KBM-7 (cell line): ENCODE measurements around the gene CLDN20.
"Not testable (repeated sequence)": the region's sequence is repeated elsewhere in the genome, so short reads cannot be mapped to it uniquely, and the experiment has no call there.

Source experiments
- DNase-seq: peaks from one replicate; pipeline ENCODE4 v3.0.0-alpha.2; 2015
- in situ Hi-C: fragments of 300-500 bp; cut with MboI; formaldehyde crosslinking; loops from 2 replicates; pipeline ENCODE4 v1.14.3; 2020; ENCODE audit warnings: low sequenced_read_pairs, low pct_unique_long_range_greater_than_20kb, mixed read lengths

CLDN20 gene

GRCh38 chr6:155265843-155266535 lies 2.2 kb downstream of the CLDN20 start:
- no peak for DNase-seq
- in situ Hi-C loops = no loop called here

DNA sequence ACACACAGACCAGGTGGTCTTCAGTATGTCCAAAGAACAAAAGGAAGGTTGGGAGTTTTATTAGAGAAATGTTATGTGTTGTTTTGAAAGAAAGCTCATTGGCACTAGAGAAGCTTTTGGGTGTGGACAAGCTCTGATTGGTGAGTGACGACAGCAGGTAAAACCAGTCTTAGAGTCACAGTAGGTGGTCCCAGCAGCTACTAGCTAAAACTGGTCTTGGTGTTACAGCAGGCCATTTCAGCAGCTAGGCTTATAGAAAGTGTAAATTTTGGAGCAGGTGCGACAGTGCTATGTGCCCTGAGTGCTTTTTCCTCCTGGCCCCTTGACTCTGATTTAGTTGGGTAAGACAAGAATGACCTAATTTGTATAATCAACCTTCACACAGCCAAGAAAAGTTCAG lies 3.6 kb downstream of the CLDN20 start:
- no peak for DNase-seq
- in situ Hi-C loops = no loop called here

DNA sequence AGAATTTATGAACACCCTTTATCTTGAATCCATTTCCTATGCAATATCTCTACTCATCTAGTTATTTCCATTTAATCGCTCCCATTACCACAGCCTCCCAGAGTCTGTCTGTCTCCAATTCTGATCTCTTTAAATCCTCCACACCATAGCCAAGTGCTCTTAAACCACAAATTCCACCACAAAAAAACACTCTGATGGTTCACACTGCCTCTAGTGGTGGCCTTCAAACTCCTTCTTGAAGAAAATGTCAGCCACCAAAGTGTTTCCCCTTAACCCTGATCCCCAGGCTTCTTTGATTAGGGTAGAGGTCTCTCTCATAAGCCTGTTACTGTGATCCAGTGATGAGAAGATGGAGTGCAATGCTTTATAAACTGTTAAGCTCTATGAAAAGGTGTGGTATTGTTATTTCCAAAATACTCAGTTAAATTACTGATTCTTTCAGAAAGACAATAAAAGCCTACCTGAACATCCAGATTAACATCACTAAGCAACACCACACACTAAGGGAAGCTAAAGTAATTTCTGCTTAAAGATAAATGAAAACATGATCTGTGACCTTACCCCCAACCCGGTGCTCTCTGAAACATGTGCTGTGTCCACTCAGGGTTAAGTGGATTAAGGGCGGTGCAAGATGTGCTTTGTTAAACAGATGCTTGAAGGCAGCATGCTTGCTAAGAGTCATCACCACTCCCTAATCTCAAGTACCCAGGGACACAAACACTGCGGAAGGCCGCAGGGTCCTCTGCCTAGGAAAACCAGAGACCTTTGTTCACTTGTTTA lies 4.5 kb downstream of the CLDN20 start:
- peak; percentile 66 for DNase-seq
- in situ Hi-C loops = not testable (repeated sequence)

DNA sequence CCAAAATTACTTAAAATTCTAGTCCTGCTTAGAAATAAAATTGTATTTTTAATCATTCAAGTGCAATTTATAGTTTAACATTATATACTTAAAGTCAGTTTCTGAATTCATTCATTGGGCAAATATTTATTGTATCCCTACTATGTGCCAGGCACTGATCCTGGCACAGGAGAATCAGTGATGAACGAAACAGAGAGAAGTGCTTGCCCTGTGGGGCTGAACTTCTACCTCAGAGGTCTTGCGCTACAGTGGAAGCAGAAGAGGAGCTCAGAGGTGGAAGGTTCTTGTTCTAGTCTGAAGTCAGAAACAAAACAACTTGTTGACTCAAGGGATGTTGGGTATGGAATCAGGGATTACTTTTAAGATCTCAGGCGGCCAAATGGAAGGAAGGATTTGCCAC lies 6.0 kb downstream of the CLDN20 start:
- in situ Hi-C loops = no loop called here

GRCh38 chr6:155270561-155271091 lies 6.8 kb downstream of the CLDN20 start:
- no peak for DNase-seq
- in situ Hi-C loops = no loop called here

More for the DNA sequence above, 6.0 kb downstream of the CLDN20 start:
- no peak for DNase-seq

GRCh38 chr6:155271145-155271544 lies 7.3 kb downstream of the CLDN20 start:
- in situ Hi-C loops = no loop called here
- DNase-seq = no peak

- in situ Hi-C loops = no loop called here
- DNase-seq = no peak
Measured at GRCh38 chr6:155272353-155273232, 8.8 kb downstream of the CLDN20 start.

DNA sequence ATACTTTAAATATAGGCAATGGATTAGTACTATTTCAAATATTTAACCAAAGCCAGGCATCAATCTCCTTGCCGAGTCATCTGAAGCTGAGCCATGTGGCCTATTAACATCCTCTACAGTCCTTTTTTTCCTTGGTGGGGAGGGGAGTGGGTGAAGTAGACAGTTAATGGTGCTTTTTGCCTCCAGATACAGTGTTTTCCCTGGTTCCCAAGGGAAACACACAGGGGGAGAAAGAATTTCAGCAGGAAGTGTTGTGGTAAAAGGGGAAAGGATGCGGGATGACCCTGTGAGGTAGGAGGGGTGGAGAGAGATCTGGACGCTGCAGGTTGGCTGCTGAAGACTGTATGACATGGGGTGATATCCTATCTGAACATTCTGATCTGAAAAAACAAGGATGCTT lies 9.6 kb downstream of the CLDN20 start:
- in situ Hi-C loops = no loop called here
- DNase-seq = no peak

DNA sequence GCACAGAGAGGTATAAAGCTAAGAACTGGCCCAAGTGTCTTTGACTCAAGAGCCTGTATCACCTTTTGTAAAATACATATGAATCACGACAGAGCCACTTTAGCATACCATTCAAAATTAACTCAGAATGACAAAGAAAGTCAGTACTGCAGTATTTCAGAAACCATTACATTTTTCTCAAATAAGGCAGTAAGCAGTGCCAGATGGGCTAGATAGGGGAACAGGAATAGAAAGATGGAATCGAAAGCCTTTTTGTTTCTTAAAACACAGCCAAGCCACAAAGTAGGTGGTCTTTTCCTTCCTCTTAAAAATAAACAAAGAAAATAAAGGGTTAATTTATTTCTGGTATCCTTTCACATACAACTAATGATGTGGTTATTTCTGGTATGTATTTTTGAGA lies 10.3 kb downstream of the CLDN20 start:
- in situ Hi-C loops = no loop called here
- DNase-seq = no peak

DNA sequence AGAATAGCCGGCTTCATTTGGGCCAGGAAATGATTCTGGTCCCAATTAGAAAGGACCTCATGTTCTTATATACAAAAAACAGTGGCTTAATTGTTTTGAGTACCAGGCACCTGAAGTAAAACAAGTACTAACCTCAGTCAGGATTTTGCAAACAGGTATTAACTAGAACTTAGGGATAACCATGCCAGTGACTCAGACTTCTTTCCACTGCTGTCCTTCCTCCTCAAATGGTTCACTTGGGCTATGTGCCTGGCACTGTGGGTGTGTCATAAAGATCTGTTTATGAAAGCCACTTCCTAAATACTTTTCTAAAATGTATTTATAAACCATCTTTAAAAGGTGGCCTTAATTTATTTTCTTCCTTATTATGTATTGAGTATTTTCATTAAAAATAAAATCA lies 10.7 kb downstream of the CLDN20 start:
- no peak for DNase-seq
- in situ Hi-C loops = no loop called here

- in situ Hi-C loops = no loop called here
- no peak for DNase-seq
Measured at GRCh38 chr6:155275808-155276480, 12.1 kb downstream of the CLDN20 start.

DNA sequence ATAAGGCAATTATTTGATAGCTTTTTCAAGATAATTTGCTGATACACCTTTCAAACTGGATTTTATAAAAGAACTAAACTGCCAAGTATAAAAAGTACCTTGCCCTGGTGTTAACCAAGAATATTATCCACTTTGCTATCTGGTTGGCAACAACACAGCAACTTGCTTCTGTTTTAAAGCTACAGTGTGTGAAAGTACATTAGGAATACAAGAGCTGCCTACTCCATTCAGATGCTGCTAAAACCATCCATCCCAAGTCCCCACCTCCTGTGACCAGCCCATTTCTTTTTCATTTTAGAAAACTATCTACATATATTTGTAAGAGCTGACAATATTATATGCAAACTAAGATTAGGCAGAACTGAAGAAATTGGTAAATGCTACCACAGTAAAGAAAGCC lies 12.8 kb downstream of the CLDN20 start:
- no peak for DNase-seq
- in situ Hi-C loops = no loop called here

GRCh38 chr6:155278319-155279049 lies 14.7 kb downstream of the CLDN20 start:
- DNase-seq = no peak
- in situ Hi-C loops = no loop called here

DNA sequence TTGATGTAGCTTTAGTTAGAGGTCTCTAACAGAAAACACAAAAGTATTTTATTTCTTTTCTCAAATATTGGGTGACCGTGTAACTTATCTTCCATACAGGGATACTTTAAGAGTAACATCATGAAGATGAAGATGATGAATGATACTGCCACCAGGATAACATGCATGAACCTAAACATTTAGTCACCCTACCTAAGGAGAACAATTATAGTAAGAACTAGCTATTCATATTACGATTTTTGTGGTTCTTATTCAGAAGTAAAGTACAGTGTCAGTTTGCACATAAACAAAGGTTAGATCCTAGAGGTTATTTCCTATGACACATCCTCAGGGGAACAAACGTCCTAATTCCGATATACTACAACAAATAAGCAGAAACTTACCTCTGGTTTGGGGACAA lies 21.0 kb downstream of the CLDN20 start:
- in situ Hi-C loops = no loop called here
- no peak for DNase-seq

DNA sequence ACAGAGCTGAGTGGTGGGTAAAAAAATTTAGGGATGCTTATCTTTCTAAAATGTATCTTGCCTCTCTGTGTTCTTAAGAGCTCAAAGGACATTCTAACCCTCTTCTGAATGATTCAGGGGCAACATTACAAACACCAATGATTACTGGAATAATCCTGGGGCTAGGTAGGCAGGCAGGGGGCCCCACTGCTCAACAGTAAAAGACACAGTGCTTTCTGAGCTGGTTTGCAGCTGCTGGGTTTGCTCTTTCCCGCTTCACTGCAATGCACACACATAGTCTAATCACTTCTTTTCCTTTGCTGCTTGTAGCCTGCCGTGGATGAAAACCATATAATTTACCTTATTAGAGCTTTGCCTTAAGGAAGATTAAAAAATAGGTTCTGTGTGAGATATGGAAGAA lies 23.9 kb downstream of the CLDN20 start:
- in situ Hi-C loops = no loop called here
- no peak for DNase-seq

DNA sequence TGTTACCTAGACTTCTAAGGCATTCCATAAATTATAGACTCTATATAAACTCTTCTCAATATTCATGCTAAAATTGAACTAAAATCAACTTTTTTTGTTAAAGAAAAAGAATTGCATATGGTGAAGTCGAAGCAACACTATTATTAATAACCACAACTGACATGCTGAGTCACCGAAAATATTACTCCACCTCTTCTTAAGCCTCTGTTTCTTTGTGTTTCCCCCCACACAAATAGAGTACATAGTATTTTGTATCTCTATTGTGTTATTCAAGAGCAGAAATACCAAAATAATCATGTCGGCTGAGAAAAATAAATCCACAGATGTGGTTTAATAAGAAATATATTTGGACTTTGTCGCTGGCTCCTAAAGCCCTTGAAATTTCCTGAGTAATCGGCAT lies 26.7 kb downstream of the CLDN20 start:
- no peak for DNase-seq
- in situ Hi-C loops = no loop called here

DNA sequence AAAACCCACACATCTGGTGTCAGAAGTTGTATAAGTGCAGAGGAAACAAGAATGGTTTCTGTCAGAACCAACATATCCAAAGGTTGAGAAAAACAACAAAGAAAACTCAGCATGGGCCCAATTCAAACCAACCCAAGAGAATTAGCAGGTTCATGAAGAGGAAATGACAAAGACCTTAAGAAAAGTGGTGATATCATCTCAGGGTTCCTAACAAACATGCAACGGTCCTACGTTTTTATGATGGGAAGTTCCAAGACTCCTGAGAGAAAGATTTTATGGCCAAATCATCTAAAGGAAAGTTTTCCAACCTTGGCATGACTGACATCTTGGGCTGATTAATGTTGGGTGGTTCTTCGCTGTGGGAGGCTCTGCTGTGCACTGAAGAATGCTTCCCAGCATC lies 27.5 kb downstream of the CLDN20 start:
- DNase-seq = no peak
- in situ Hi-C loops = no loop called here

- DNase-seq = no peak
- in situ Hi-C loops = no loop called here
Measured at GRCh38 chr6:155292711-155293110, 28.9 kb downstream of the CLDN20 start.

- in situ Hi-C loops = no loop called here
Measured at GRCh38 chr6:155297669-155298068, 33.9 kb downstream of the CLDN20 start.

More at GRCh38 chr6:155297669-155298068, 33.9 kb downstream of the CLDN20 start:
- no peak for DNase-seq
